Measurements from ENCODE around the gene PROKR2. TPM values are rescaled to one million over a fixed set of nuclear protein-coding genes. Genes with fewer than 3 reads are reported as not detected.

Gene PROKR2
- total and polyA plus RNA-seq, 9 of the 15 experiments (the other 6 are each of a cell fraction or from before 2014, with no cell fraction given) = not detected

- CTCF ChIA-PET (ENCODE audit: low intra/inter-chr PET ratio) = no interaction called here
- no peak overlapping the region for H3K27ac ChIP-seq (ENCODE audit: extremely low read depth, low read depth, low read length)
- no peaks in the 10 kb centered on the region for H3K4me1 ChIP-seq (replicated peaks in 1 of 2; ENCODE audit: control insufficient read depth in 2 of 2, insufficient read depth in 2 of 2, low read length in 2 of 2)
- H3K36me3 ChIP-seq (ENCODE audit: control insufficient read depth, insufficient read depth, low read length) = no peaks in the 10 kb centered on the region
- H3K9ac ChIP-seq (ENCODE audit: insufficient read depth in 1 of 2, low read depth in 2 of 2, low read length in 2 of 2) = no peak overlapping the region
- no peaks in the 10 kb centered on the region for H4K20me1 ChIP-seq (replicated peaks; ENCODE audit: control insufficient read depth, insufficient read depth, low read length)
- no peaks in the 10 kb centered on the region for H3K9me3 ChIP-seq (replicated peaks; ENCODE audit: control insufficient read depth, insufficient read depth, low read depth, low read length)
- POLR2A ChIA-PET = interaction anchor here (0.6 kb wide), 1 partner anchor 11 kb away, joined by 3 read pairs; no protein-coding TSS in a partner anchor
- no peak overlapping the region for H2AFZ ChIP-seq (ENCODE audit: low read depth, low read length)
- no peaks in the 10 kb centered on the region for H3K79me2 ChIP-seq (ENCODE audit: control insufficient read depth, insufficient read depth, low read length)
- in situ Hi-C loops (cut with MboI) (no loop called here), intact Hi-C loops (cut with micrococcal nuclease) (no loop called here)
- no peak for ATAC-seq
- H3K4me2 ChIP-seq (ENCODE audit: insufficient read depth, low read length) = no peak overlapping the region
- BruUV-seq (replicated peaks) = no TSS peak
- H3K27me3 ChIP-seq (ENCODE audit: control insufficient read depth in 2 of 2, insufficient read depth in 2 of 2, low read length in 2 of 2) = no peaks in the 10 kb centered on the region; a peak in 1 of 5 replicates
- no peak for FAIRE-seq
- whole genome bisulfite sequencing (ENCODE audit: insufficient coverage, low coverage, missing lambda C conversion rate) = 0% methylated on average over 2 of the region's 2 CpGs
- no peaks in the 10 kb centered on the region for H3K9me1 ChIP-seq (ENCODE audit: control insufficient read depth, insufficient read depth, low read length)
- no peak for DNase-seq (ENCODE audit: extremely low read depth in 1 of 4, low spot score in 3 of 4)
- H3K4me3 ChIP-seq = no peak overlapping the region
- no peak for TF ChIP-seq TBL1XR1 (IDR thresholded peaks at IDR 0.05; ENCODE audit: low read length in 2 of 2)
- no peak for TF ChIP-seq CTCFL (IDR thresholded peaks at IDR 0.05; ENCODE audit: borderline replicate concordance, insufficient read depth, low read depth, low read length, poor library complexity, severe bottlenecking)
- TF ChIP-seq TOE1 (IDR thresholded peaks at IDR 0.05; ENCODE audit: borderline replicate concordance) = no peak
- TF ChIP-seq TOE1 (CRISPR knock-in tag; IDR thresholded peaks at IDR 0.05; ENCODE audit: borderline replicate concordance, low read depth) = no peak
- TF ChIP-seq, protein P1, sequence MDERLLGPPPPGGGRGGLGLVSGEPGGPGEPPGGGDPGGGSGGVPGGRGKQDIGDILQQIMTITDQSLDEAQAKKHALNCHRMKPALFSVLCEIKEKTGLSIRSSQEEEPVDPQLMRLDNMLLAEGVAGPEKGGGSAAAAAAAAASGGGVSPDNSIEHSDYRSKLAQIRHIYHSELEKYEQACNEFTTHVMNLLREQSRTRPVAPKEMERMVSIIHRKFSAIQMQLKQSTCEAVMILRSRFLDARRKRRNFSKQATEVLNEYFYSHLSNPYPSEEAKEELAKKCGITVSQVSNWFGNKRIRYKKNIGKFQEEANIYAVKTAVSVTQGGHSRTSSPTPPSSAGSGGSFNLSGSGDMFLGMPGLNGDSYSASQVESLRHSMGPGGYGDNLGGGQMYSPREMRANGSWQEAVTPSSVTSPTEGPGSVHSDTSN (CRISPR knock-in tag; IDR thresholded peaks at IDR 0.05; ENCODE audit: low read depth) = no peak
- TF ChIP-seq, protein P1 (tag; conservative IDR thresholded peaks at IDR 0.05; ENCODE audit: low read depth) = no peak
- TF ChIP-seq CHCHD3 (CRISPR knock-in tag; IDR thresholded peaks at IDR 0.05) = no peak
- no peak for TF ChIP-seq PHF20 (IDR thresholded peaks at IDR 0.05; ENCODE audit: partially characterized antibody)
- TF ChIP-seq, protein P2, sequence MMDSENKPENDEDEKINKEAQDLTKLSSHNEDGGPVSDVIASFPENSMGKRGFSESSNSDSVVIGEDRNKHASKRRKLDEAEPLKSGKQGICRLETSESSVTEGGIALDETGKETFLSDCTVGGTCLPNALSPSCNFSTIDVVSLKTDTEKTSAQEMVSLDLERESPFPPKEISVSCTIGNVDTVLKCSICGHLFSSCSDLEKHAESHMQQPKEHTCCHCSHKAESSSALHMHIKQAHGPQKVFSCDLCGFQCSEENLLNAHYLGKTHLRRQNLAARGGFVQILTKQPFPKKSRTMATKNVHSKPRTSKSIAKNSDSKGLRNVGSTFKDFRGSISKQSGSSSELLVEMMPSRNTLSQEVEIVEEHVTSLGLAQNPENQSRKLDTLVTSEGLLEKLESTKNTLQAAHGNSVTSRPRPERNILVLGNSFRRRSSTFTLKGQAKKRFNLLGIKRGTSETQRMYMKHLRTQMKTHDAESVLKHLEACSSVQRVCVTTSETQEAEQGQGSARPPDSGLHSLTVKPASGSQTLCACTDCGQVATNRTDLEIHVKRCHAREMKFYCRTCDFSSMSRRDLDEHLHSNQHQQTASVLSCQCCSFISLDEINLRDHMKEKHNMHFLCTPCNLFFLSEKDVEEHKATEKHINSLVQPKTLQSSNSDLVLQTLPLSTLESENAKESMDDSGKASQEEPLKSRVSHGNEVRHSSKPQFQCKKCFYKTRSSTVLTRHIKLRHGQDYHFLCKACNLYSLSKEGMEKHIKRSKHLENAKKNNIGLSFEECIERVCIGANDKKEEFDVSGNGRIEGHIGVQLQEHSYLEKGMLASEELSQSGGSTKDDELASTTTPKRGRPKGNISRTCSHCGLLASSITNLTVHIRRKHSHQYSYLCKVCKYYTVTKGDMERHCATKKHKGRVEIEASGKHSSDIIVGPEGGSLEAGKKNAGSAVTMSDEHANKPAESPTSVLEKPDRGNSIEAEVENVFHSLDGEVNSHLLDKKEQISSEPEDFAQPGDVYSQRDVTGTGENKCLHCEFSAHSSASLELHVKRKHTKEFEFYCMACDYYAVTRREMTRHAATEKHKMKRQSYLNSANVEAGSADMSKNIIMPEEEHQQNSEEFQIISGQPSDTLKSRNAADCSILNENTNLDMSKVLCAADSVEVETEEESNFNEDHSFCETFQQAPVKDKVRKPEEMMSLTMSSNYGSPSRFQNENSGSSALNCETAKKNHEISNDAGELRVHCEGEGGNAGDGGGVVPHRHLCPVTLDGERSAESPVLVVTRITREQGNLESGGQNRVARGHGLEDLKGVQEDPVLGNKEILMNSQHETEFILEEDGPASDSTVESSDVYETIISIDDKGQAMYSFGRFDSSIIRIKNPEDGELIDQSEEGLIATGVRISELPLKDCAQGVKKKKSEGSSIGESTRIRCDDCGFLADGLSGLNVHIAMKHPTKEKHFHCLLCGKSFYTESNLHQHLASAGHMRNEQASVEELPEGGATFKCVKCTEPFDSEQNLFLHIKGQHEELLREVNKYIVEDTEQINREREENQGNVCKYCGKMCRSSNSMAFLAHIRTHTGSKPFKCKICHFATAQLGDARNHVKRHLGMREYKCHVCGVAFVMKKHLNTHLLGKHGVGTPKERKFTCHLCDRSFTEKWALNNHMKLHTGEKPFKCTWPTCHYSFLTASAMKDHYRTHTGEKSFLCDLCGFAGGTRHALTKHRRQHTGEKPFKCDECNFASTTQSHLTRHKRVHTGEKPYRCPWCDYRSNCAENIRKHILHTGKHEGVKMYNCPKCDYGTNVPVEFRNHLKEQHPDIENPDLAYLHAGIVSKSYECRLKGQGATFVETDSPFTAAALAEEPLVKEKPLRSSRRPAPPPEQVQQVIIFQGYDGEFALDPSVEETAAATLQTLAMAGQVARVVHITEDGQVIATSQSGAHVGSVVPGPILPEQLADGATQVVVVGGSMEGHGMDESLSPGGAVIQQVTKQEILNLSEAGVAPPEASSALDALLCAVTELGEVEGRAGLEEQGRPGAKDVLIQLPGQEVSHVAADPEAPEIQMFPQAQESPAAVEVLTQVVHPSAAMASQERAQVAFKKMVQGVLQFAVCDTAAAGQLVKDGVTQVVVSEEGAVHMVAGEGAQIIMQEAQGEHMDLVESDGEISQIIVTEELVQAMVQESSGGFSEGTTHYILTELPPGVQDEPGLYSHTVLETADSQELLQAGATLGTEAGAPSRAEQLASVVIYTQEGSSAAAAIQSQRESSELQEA (IDR thresholded peaks at IDR 0.05; ENCODE audit: low read depth) = no peak
- TF ChIP-seq SUPT5H (IDR thresholded peaks at IDR 0.05) = no peak
Measured at GRCh38 chr20:5354901-5355300, 38.1 kb upstream of the PROKR2 start.
